ENCODE results near the gene PSTPIP1. TPM values are rescaled to one million over a fixed set of nuclear protein-coding genes. Genes with fewer than 3 reads are reported as not detected.

The PSTPIP1 gene
- total and polyA plus RNA-seq, 2 of the 8 experiments (the other 6 are each of a cell fraction or from before 2014, with no cell fraction given) = 1.6 to 1.8 TPM

DNA sequence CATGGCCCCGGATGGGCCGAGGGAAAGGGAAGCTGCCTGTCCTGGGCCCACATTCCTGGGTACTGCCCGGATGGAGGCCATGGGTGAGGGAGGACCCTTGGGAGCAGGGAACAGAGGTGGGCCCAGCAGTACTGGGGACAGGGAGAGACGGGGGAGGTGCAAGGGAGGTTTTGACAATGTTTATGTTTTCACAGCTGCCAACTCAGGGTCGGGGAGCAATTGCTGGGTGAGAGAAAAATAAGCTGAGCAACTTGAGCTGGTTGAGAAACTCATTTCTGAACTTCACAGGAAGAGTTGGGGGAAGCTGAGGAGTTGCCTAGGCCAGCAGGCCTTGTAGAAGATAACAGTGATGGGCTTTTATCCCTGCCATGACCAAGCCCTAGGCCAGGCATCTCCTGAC lies 87.0 kb downstream of the PSTPIP1 start (continued):
- TF ChIP-seq KDM4A (IDR thresholded peaks at IDR 0.05; ENCODE audit: low read depth, low read length, severe bottlenecking) (no peak), ATF2 (IDR thresholded peaks at IDR 0.05; ENCODE audit: low read length) (no peak), JUN (IDR thresholded peaks at IDR 0.05; ENCODE audit: low read depth, low read length) (no peak), RAD21 (IDR thresholded peaks at IDR 0.05 in 1 of 2, conservative IDR thresholded peaks at IDR 0.05 in 1 of 2; ENCODE audit: low read depth in 2 of 2, low read length in 2 of 2) (no peak), SP1 (IDR thresholded peaks at IDR 0.05; ENCODE audit: low read depth, low read length) (no peak), CHD2 (IDR thresholded peaks at IDR 0.05; ENCODE audit: low read length) (no peak)
